Panc1 (cell line): Measurements from ENCODE around the gene ZMYND12.

ENCODE experiments used
- CTCF ChIP-seq: fragments of 450-650 bp; IDR thresholded peaks from 2 replicates; pipeline ENCODE4 v1.5.1; 2017; ENCODE audit warnings: mild to moderate bottlenecking
- REST ChIP-seq, 2 experiments: IDR thresholded peaks; 2 replicates each; pipeline ENCODE4 v1.6.1; 2011 to 2012; ENCODE audit warnings: low read depth in 2 of 2, control low read depth in 1 of 2, low read length in 1 of 2, mild to moderate bottlenecking in 1 of 2, moderate library complexity in 1 of 2; ENCODE audit not compliant: insufficient read depth in 1 of 2

- TF ChIP-seq CTCF = no peak
- no peak for TF ChIP-seq REST (IDR thresholded peaks at IDR 0.05; ENCODE audit: insufficient read depth in 1 of 2, low read depth in 2 of 2, low read length in 1 of 2)
These were observed 6.6 kb downstream of the ZMYND12 start for GRCh38 chr1:42449256-42449655.
